Fibroblast of the aortic adventitia (primary cell): Measurements from ENCODE around the gene GSTA5. TPM values are rescaled to one million over a fixed set of nuclear protein-coding genes. Genes with fewer than 3 reads are reported as not detected.
"Not testable (repeated sequence)": the region's sequence is repeated elsewhere in the genome, so short reads cannot be mapped to it uniquely, and the experiment has no call there.

Experiments
- DNase-seq: peaks from one replicate; pipeline ENCODE4 v3.0.0-alpha.2; 2010; ENCODE audit warnings: low read depth
- H3K4me3 ChIP-seq: 2 replicates; pipeline ENCODE4 v1.5.1; 2011; ENCODE audit warnings: low read depth, mild to moderate bottlenecking, control low read depth, low read length, moderate library complexity
- total RNA-seq: library from RNA; depleted of rRNA; stranded (reverse); fragments of >200 nt; gene quantifications from 2 replicates; pipeline ENCODE4 v1.2.3, GENCODE V29; 2012; ENCODE audit warnings: low replicate concordance
- TF ChIP-seq, protein P1 (sequence below): IDR thresholded peaks from 2 replicates; pipeline ENCODE4 v1.5.1; 2011; ENCODE audit warnings: mild to moderate bottlenecking, low read length, control low read depth, inconsistent platforms; ENCODE audit not compliant: insufficient read depth

The GSTA5 gene
- total RNA-seq, 1 donor, result not detected

DNA sequence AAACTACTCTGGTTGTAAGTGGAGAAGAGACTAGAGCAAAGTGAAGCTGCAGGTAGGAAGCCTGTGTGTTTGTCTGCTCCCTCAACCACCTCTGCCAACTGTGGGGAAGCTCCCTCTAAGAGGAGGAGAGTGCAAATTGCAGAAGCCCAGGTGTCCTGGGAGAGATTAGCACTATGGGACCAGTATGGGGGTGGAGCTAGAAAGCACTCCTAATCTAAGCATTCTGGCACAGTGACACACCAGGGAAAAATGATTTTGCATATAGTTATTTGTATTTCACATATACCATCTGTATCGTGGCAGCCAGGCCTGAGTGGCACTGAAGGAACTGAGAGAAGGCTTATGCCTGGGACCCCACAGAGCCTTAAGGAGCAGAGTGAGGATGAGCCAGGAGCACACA, 49.8 kb downstream of the GSTA5 start:
- TF ChIP-seq, protein P1, sequence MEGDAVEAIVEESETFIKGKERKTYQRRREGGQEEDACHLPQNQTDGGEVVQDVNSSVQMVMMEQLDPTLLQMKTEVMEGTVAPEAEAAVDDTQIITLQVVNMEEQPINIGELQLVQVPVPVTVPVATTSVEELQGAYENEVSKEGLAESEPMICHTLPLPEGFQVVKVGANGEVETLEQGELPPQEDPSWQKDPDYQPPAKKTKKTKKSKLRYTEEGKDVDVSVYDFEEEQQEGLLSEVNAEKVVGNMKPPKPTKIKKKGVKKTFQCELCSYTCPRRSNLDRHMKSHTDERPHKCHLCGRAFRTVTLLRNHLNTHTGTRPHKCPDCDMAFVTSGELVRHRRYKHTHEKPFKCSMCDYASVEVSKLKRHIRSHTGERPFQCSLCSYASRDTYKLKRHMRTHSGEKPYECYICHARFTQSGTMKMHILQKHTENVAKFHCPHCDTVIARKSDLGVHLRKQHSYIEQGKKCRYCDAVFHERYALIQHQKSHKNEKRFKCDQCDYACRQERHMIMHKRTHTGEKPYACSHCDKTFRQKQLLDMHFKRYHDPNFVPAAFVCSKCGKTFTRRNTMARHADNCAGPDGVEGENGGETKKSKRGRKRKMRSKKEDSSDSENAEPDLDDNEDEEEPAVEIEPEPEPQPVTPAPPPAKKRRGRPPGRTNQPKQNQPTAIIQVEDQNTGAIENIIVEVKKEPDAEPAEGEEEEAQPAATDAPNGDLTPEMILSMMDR, result no peak
- no peak for DNase-seq
- H3K4me3 ChIP-seq, result no peak overlapping the region

- H3K4me3 ChIP-seq, DNase-seq: not testable (repeated sequence)
Measured at GRCh38 chr6:52789658-52790057, 51.0 kb downstream of the GSTA5 start.

DNA sequence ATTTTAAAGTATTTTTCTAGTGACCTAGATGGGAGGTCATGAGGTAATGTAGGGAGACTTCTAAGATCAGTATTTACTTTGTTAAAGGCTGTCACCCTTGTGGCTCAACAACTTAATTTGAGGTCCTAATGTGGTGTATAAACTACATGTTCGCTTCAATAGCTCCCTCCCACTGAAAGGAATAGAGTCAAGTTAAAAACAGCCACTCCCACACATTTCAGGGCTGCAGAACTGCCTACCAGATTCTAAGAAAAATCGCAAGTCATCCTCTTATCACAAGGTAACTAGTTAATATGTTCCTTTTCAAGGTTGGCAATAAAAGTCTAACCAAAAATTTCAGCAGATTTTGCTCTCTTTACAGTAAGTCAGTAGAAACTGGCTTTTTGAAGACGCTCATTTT, 52.1 kb downstream of the GSTA5 start:
- no peak for DNase-seq
- TF ChIP-seq, protein P1, result no peak
- no peak overlapping the region for H3K4me3 ChIP-seq

DNA sequence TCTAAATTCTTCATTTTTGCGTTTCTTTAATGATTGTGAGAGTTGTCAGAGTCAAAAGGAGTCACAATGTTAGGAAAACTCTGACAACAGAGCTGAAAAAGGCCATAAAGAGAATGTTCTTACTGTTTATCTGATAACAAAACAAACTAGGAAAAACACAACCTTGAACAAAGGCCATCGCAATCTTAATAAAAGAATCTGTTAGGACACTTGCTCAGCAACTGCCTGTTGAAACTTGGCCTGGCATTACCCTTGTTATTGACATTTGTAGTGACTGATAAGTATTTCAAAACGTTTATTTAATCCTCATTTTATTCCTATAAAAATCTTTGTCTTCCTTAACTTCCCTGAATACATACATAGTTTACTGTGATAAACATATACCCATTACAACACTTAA, 52.7 kb downstream of the GSTA5 start:
- no peak overlapping the region for H3K4me3 ChIP-seq
- no peak for DNase-seq
- TF ChIP-seq, protein P1, result no peak

DNA sequence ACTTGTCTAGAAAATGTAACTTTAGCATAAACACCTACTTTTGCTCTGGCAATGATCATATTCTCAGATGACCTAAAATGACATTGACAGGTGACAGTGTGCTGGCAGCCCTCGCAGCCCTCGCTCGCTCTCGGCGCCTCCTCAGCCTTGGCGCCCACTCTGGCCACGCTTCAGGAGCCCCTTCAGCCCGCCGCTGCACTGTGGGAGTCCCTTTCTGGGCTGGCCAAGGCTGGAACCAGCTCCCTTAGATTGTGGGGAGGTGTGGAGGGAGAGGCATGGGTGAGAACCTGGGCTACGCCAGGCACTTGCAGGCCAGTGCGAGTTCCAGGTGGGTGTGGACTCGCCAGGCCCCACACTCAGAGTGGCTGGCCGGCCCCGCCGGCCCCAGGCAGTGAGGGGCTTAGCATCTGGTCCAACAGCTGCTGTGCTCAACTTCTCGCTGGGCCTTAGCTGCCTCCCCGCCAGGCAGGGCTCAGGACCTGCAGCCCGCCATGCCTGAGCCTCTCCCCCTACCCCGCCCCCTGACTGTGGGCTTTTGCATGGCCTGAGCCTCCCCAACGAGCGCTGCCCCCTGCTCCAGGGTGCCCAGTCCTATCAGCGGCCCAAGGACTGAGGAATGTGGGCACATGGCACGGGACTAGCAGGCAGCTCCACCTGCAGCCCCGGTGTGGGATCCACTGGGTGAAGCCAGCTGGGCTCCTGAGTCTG, 54.2 kb downstream of the GSTA5 start:
- no peak overlapping the region for H3K4me3 ChIP-seq
- TF ChIP-seq, protein P1, result no peak
- no peak for DNase-seq

GRCh38 chr6:52782696-52783274, 57.8 kb downstream of the GSTA5 start:
- H3K4me3 ChIP-seq, result not testable (repeated sequence)
- DNase-seq, result peak; percentile 40

GRCh38 chr6:52782209-52782608, 58.4 kb downstream of the GSTA5 start:
- DNase-seq, H3K4me3 ChIP-seq: not testable (repeated sequence)

Other genes with a start within 250 kb of the GSTA5 start
- gene TMEM14A, start 169.7 kb downstream of the GSTA5 start, total RNA-seq, result 16.3 and 60.1 TPM in 2 replicates
- not detected in 2 replicates for gene GSTA2, start 77.3 kb downstream of the GSTA5 start, total RNA-seq
- not detected in 2 replicates for gene GSTA1, start 37.0 kb downstream of the GSTA5 start, total RNA-seq
- not detected in 2 replicates for gene GSTA3, start 68.9 kb upstream of the GSTA5 start, total RNA-seq
- 46.3 and 89.6 TPM in 2 replicates for gene GSTA4, start 154.5 kb upstream of the GSTA5 start, total RNA-seq
- 9.5 and 22.1 TPM in 2 replicates for gene CILK1, start 221.0 kb upstream of the GSTA5 start, total RNA-seq
- 45.1 and 109 TPM in 2 replicates for gene FBXO9, start 224.6 kb upstream of the GSTA5 start, total RNA-seq